Natural killer cell (primary cell): ENCODE data around the gene PAX2. TPM values are rescaled to one million over a fixed set of nuclear protein-coding genes. Genes with fewer than 3 reads are reported as not detected.

Experiments
- ATAC-seq, 3 donors: fragments of 150-1000 bp in 2 of 3; fragments of 200-7000 bp in 1 of 3; cut with Tn5 transposase; 1 replicate in 1 of 3; 2 replicates in 2 of 3; pipeline ENCODE4 v1.10.0; 2021; ENCODE audit warnings: mild to moderate bottlenecking in 2 of 3, moderate library complexity in 2 of 3
- DNase-seq, 2 donors: peaks; one replicate each; pipeline versions ENCODE4 v3.0.0 to v3.0.0-alpha.2; 2013 to 2021; ENCODE audit warnings: mixed read lengths in 1 of 2
- H3K27ac ChIP-seq: one replicate; pipeline ENCODE4 v1.5.1; 2013; ENCODE audit warnings: mild to moderate bottlenecking, low read length
- H3K27me3 ChIP-seq: one replicate; pipeline ENCODE4 v1.6.1; 2013; ENCODE audit warnings: low read length; ENCODE audit not compliant: control insufficient read depth, insufficient read depth
- H3K36me3 ChIP-seq: one replicate; pipeline ENCODE4 v1.6.1; 2013; ENCODE audit warnings: low read length; ENCODE audit not compliant: control insufficient read depth, insufficient read depth
- H3K4me1 ChIP-seq: one replicate; pipeline ENCODE4 v1.6.1; 2013; ENCODE audit warnings: low read length; ENCODE audit not compliant: control insufficient read depth, insufficient read depth
- H3K4me3 ChIP-seq: one replicate; pipeline ENCODE4 v1.5.1; 2013; ENCODE audit warnings: low read length
- H3K9me3 ChIP-seq: one replicate; pipeline ENCODE4 v1.6.1; 2013; ENCODE audit warnings: low read length; ENCODE audit not compliant: control insufficient read depth, insufficient read depth
- H3K27ac Mint-ChIP-seq, 2 donors: one replicate each; pipeline ENCODE4 v1.8.0; 2022; ENCODE audit warnings: mild to moderate bottlenecking in 2 of 2, mixed read lengths in 2 of 2, moderate library complexity in 1 of 2
- H3K27me3 Mint-ChIP-seq, 2 donors: one replicate each; pipeline ENCODE4 v1.8.0; 2022; ENCODE audit warnings: low read depth in 2 of 2, mixed read lengths in 2 of 2
- H3K36me3 Mint-ChIP-seq: one replicate; pipeline ENCODE4 v1.8.0; 2022; ENCODE audit warnings: mixed read lengths
- H3K4me1 Mint-ChIP-seq, 2 donors: one replicate each; pipeline ENCODE4 v1.8.0; 2022; ENCODE audit warnings: mixed read lengths in 2 of 2
- H3K4me3 Mint-ChIP-seq: one replicate; pipeline ENCODE4 v1.8.0; 2022; ENCODE audit warnings: mild to moderate bottlenecking, moderate library complexity, mixed read lengths
- H3K9me3 Mint-ChIP-seq, 2 donors: one replicate each; pipeline ENCODE4 v1.8.0; 2022; ENCODE audit warnings: mixed read lengths in 2 of 2
- CTCF ChIP-seq: fragments of 200-600 bp; IDR thresholded peaks from one replicate; pipeline ENCODE4 v1.8.0; 2022; ENCODE audit warnings: antibody characterized with exemption
- WGBS: methylation state at CpG from one replicate; pipeline ENCODE4 v1.1.7; 2013; ENCODE audit warnings: missing lambda C conversion rate; ENCODE audit not compliant: insufficient coverage; 5-methylcytosine and 5-hydroxymethylcytosine counted together
- intact Hi-C: fragments of 100-400 bp; cut with micrococcal nuclease; formaldehyde crosslinking; loops from one replicate; pipeline ENCODE4 v1.14.2; 2022
- total RNA-seq, 4 donors: library from RNA; stranded (reverse); fragments of 120-200 nt in 1 of 4; gene quantifications; one replicate each; pipeline versions ENCODE4 v1.2.3 to v1.2.4, GENCODE V29; 2013 to 2022

The PAX2 gene
- total RNA-seq, 3 donors from 2014 or later (not counting 1 experiment from before 2014, with no cell fraction given), result not detected

DNA sequence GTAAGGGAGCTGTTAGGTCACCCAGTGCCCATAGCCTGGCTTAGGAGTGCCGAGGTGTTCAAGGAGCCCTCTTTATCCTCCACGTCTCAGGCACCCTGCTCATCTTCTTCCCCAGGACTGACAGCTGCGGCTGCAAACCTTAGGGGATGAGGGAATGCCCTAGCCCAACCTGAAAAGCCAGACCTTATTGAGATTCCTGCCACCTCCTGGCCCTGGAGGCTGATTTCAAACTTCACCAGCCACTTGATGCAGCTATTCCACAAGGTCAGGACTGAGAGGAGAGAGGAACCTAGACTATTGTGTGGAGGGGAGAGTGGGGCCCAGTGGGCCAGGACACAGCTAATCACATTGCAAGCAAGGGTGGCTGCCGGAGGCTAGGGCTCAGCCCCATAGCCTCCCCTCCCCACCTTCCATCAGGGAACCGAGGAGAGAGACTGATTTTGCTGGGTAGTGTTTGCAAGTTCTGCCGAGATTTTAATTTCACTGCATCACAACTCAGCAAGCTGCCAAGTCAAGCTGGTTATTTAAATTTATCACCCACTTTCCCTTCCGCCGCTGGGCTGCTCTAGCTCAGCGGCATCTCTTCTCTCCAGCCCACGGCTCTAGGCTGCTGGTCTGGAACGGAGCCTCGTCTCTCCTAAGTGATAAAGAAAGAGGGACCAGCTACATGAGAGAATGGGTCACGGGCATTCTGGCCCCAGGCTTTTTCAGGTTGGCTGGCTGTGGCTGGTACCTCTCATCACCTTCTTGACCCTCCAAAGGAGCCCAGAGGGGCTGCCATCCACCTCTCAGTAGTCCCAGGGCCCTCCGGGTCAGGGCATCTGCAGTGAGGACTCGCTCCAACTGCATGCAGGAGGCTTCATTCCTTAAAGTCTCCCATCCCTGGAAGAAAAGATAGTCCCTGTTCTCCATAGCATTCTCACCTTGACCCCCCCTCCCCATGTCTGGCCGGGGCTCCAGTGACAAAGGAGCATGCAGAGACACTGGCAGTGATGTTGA, 66.7 kb downstream of the PAX2 start:
- no peak for ATAC-seq
- Histone ChIP-seq H3K9me3 (no peaks in the 10 kb centered on the region), H3K27ac (no peak overlapping the region), H3K36me3 (no peaks in the 10 kb centered on the region), H3K27me3 (no peaks in the 10 kb centered on the region), H3K4me3 (no peak overlapping the region), H3K4me1 (no peaks in the 10 kb centered on the region)
- intact Hi-C loops, result no loop called here
- TF ChIP-seq CTCF, result no peak
- Mint-ChIP-seq H3K27me3 (peaks cover 36 to 49% of the 10 kb centered on the region in 2 donors), H3K4me3 (no peak overlapping the region), H3K36me3 (no peaks in the 10 kb centered on the region), H3K9me3 (no peaks in the 10 kb centered on the region), H3K27ac (no peak overlapping the region), H3K4me1 (peaks cover 0 to 8% of the 10 kb centered on the region in 2 donors)
- no peak for DNase-seq
- WGBS, result 74% methylated on average over 15 of the region's 16 CpGs

DNA sequence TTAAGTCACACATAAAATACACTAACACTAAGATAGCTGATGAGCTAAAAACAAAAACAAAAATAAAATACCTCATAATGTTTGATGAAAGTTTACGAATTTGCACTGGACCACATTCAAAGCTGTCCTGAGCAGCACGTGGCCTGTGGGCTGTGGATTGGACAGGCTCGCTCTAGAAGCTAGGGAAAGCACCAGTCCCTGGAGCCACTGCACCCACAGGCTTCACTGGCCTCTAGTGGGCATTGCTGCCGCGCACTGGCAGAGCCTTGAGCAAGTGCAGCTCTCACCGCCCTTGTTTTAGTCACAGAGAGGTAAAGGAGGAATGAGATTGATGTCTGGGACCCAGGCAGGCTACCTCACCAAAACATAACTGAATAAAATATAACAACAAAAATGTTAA, 67.6 kb downstream of the PAX2 start:
- intact Hi-C loops, result no loop called here
- H3K9me3 Mint-ChIP-seq, result no peaks in the 10 kb centered on the region
- no peak for TF ChIP-seq CTCF
- DNase-seq (no peak), ATAC-seq (no peak)
- Histone ChIP-seq H3K36me3 (no peaks in the 10 kb centered on the region), H3K4me3 (no peak overlapping the region), H3K27ac (no peak overlapping the region), H3K4me1 (no peaks in the 10 kb centered on the region), H3K9me3 (no peaks in the 10 kb centered on the region), H3K27me3 (peaks cover 1% of the 10 kb centered on the region)
- no peaks in the 10 kb centered on the region for H3K36me3 Mint-ChIP-seq
- WGBS, result 81% methylated on average over 5 of the region's 6 CpGs
- H3K27ac Mint-ChIP-seq, result no peak overlapping the region
- H3K4me3 Mint-ChIP-seq, result no peak overlapping the region
- no peaks in the 10 kb centered on the region for H3K4me1 Mint-ChIP-seq
- H3K27me3 Mint-ChIP-seq, result peaks cover 30 to 40% of the 10 kb centered on the region in 2 donors

DNA sequence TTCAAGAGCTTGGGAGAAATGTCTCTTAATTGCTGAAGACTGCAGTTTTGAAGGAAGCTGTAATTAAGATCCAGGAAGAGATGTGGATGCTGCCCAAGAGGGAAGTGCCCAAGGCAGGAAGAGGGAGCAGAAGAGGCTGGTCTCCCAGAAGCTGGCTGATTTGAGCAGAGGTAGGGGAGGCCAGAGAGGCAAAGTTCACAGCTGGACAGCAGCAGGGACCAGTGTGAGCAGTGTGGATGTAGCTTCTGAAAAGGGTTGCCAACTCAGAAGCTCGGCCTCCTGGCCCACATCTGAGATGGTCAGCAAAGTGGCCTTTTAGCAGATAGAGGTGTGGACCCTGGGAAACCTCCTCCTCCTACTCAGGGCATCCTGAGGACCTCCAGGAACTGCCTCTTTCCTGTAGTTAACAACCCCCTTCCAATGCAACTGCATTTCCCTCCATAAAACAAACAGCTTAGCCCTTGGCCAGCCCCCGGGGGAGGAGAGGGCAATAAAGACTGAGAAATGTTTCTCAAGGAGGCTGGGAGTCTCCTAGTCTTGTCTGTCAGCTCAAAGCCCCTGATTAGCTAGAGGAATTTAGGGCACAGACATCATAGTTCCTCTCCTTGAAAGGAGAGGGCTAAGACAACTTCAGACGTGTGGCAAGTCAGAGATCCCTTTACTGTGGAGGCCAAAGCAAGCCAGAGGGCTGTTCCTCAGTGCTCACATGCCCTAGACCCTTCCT, 69.5 kb downstream of the PAX2 start:
- ATAC-seq (no peak), DNase-seq (no peak)
- Histone ChIP-seq H3K9me3 (no peaks in the 10 kb centered on the region), H3K4me3 (no peak overlapping the region), H3K27ac (no peak overlapping the region), H3K36me3 (no peaks in the 10 kb centered on the region), H3K4me1 (no peaks in the 10 kb centered on the region), H3K27me3 (peaks cover 4% of the 10 kb centered on the region)
- H3K36me3 Mint-ChIP-seq, result no peaks in the 10 kb centered on the region
- intact Hi-C loops, result no loop called here
- WGBS, result 23% methylated on average over 3 of the region's 3 CpGs
- TF ChIP-seq CTCF, result no peak
- no peak overlapping the region for H3K27ac Mint-ChIP-seq
- H3K4me1 Mint-ChIP-seq, result no peaks in the 10 kb centered on the region
- no peak overlapping the region for H3K4me3 Mint-ChIP-seq
- peaks cover 23 to 34% of the 10 kb centered on the region in 2 donors for H3K27me3 Mint-ChIP-seq
- no peaks in the 10 kb centered on the region for H3K9me3 Mint-ChIP-seq
